Thyroid gland (tissue), 4 donors: Measurements from ENCODE around the gene EPHB4. TPM values are rescaled to one million over a fixed set of nuclear protein-coding genes. Genes with fewer than 3 reads are reported as not detected.

Source experiments
- DNase-seq, 2 donors: peaks; one replicate each; pipeline ENCODE4 v3.0.0-alpha.2; 2019
- H3K27ac ChIP-seq, 3 donors: fragments of 200-600 bp; sonication (generic); 1 replicate in 2 of 3; 2 replicates in 1 of 3; pipeline ENCODE4 v1.5.1; 2016 to 2019; ENCODE audit warnings: mild to moderate bottlenecking in 1 of 3, moderate library complexity in 1 of 3
- H3K27me3 ChIP-seq: fragments of 200-600 bp; sonication (generic); one replicate; pipeline ENCODE4 v1.5.1; 2019
- H3K36me3 ChIP-seq, 2 donors: fragments of 200-600 bp; sonication (generic); one replicate each; pipeline ENCODE4 v1.5.1; 2016 to 2019
- H3K4me1 ChIP-seq, 2 donors: fragments of 200-600 bp; sonication (generic); one replicate each; pipeline ENCODE4 v1.5.1; 2017 to 2019
- H3K4me3 ChIP-seq, 3 donors: fragments of 200-600 bp; sonication (generic); replicated peaks in 1 of 3; 1 replicate in 2 of 3; 2 replicates in 1 of 3; pipeline ENCODE4 v1.5.1; 2016; ENCODE audit warnings: mild to moderate bottlenecking in 1 of 3
- H3K9me3 ChIP-seq: fragments of 200-600 bp; sonication (generic); one replicate; pipeline ENCODE4 v1.5.1; 2017
- CTCF ChIP-seq, 6 experiments: fragments of 200-600 bp in 3 of 6; fragments of 450-650 bp in 3 of 6; sonication (generic) in 3 of 6; IDR thresholded peaks; one replicate each; pipeline ENCODE4 v1.5.1; 2016 to 2019; ENCODE audit warnings: antibody characterized with exemption in 6 of 6, mild to moderate bottlenecking in 2 of 6, inconsistent platforms in 1 of 6, moderate library complexity in 1 of 6
- POLR2A ChIP-seq, 2 donors: fragments of 450-650 bp; IDR thresholded peaks; one replicate each; pipeline ENCODE4 v1.6.1; 2017; ENCODE audit warnings: antibody characterized with exemption in 2 of 2, mild to moderate bottlenecking in 2 of 2, moderate library complexity in 1 of 2
- WGBS, 2 donors: methylation state at CpG; one replicate each; pipeline ENCODE4 v1.1.5; 2017; 5-methylcytosine and 5-hydroxymethylcytosine counted together
- intact Hi-C: fragments of 100-400 bp; cut with DNase I; formaldehyde crosslinking; loops from one replicate; pipeline ENCODE4 v1.15.1; 2023
- total RNA-seq, 4 donors: library from RNA; depleted of rRNA; stranded (reverse); fragments of >200 nt; gene quantifications; one replicate each; pipeline ENCODE4 v1.2.3, GENCODE V29; 2016

The EPHB4 gene
- total RNA-seq, 4 donors from 2014 or later, result 27.9 to 38.0 (median 35.1) TPM

- no peak for DNase-seq
- no peak overlapping the region for H3K27ac ChIP-seq
- intact Hi-C loops, result no loop called here
- no peaks in the 10 kb centered on the region for H3K27me3 ChIP-seq
- 81 to 93% methylated on average over 4 of the region's 4 CpGs for WGBS, 2 donors
- H3K4me3 ChIP-seq, result no peak overlapping the region
- H3K4me1 ChIP-seq, result peaks cover 0 to 9% of the 10 kb centered on the region in 2 donors
- H3K9me3 ChIP-seq, result no peaks in the 10 kb centered on the region
- H3K36me3 ChIP-seq, result no peaks in the 10 kb centered on the region
- no peak for TF ChIP-seq CTCF (IDR thresholded peaks at IDR 0.05)
- no peak for TF ChIP-seq POLR2A (IDR thresholded peaks at IDR 0.05)
Observed at GRCh38 chr7:100830396-100830795, 3.1 kb upstream of the EPHB4 start.

GRCh38 chr7:100829150-100829716, 1.9 kb upstream of the EPHB4 start:
- Histone ChIP-seq H3K36me3 (no peaks in the 10 kb centered on the region), H3K9me3 (no peaks in the 10 kb centered on the region), H3K4me3 (no peak overlapping the region), H3K27ac (peak overlapping the region in 2 of 3 donors; percentile 33 to 38), H3K4me1 (peaks cover 0 to 9% of the 10 kb centered on the region in 2 donors), H3K27me3 (no peaks in the 10 kb centered on the region)
- TF ChIP-seq CTCF (IDR thresholded peaks at IDR 0.05), result no peak
- TF ChIP-seq POLR2A (IDR thresholded peaks at IDR 0.05), result no peak
- 38 to 57% methylated on average over 16 to 20 of the region's 20 CpGs for WGBS, 2 donors
- peak; percentile 28 to 31 for DNase-seq
- intact Hi-C loops, result no loop called here

DNA sequence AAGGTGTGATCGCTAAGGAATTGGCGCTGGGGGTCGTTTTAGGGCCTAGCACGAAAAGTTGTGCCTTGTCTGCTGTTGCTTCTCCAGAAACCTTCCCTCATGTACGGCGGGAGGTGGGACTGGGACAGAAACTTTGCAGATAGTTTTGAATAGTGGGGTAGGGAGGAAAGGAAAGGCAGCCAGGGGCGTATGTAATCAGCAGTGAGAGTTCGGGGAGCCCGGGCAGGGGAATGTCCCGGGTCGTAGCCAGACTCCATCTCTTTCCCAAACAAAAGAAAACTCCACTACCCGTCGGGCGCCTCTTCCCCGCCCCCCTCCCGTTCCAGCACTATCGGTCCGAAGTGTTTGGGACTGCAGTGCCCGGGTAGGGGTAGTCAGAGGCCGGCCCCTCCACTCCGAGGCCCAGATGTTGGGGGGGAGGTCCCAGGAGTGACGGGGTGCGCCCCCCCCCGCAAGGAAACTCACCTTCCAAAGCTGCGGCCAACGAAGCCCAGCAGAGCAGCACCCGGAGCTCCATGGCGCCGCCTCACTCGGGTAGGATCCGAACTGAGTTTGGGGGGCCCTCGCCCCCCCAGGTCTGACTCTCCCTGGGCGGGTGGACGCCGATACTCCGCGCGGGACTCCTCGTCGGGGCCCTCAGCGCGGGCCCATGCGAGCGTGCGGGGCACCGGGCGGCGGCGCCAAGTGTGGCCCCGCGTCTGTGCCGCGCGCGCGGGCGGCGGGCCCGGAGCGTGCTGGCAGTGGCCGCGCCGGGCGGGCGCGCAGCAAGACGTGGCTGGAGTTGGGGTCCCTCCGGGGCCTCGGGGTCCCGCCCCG, 601 bp downstream of the EPHB4 start:
- 4% methylated on average over 19 to 20 of the region's 71 CpGs for WGBS, 2 donors
- Histone ChIP-seq H3K4me1 (peaks cover 0 to 9% of the 10 kb centered on the region in 2 donors), H3K27me3 (no peaks in the 10 kb centered on the region), H3K4me3 (peak overlapping the region; percentile 36 to 73 (median 37)), H3K27ac (peak overlapping the region in 2 of 3 donors; percentile 38 to 78), H3K36me3 (peaks cover 5 to 9% of the 10 kb centered on the region in 2 donors), H3K9me3 (no peaks in the 10 kb centered on the region)
- intact Hi-C loops, result no loop called here
- peak in 1 of 2 donors; percentile 23 for DNase-seq
- TF ChIP-seq POLR2A (IDR thresholded peaks at IDR 0.05) (no peak), CTCF (IDR thresholded peaks at IDR 0.05) (no peak)

- TF ChIP-seq CTCF (IDR thresholded peaks at IDR 0.05) (no peak), POLR2A (IDR thresholded peaks at IDR 0.05) (no peak)
- Histone ChIP-seq H3K36me3 (peaks cover 5 to 11% of the 10 kb centered on the region in 2 donors), H3K27me3 (no peaks in the 10 kb centered on the region), H3K9me3 (no peaks in the 10 kb centered on the region), H3K4me3 (peak overlapping the region; percentile 36 to 73 (median 37)), H3K27ac (peak overlapping the region in 2 of 3 donors; percentile 24 to 38), H3K4me1 (peaks cover 0 to 9% of the 10 kb centered on the region in 2 donors)
- intact Hi-C loops, result no loop called here
- 36 to 43% methylated on average over 17 of the region's 17 CpGs for WGBS, 2 donors
- no peak for DNase-seq
Observed at GRCh38 chr7:100825751-100826513, 1.4 kb downstream of the EPHB4 start.
